Naive thymus-derived CD4-positive, alpha-beta T cell (primary cell): ENCODE results near the gene MANEAL. TPM values are rescaled to one million over a fixed set of nuclear protein-coding genes. Genes with fewer than 3 reads are reported as not detected.

Experiments used
- ATAC-seq: fragments of 150-1000 bp; cut with Tn5 transposase; 2 replicates; pipeline ENCODE4 v1.10.0; 2021; ENCODE audit warnings: mild to moderate bottlenecking, moderate library complexity
- CTCF ChIA-PET: fragments of 350-600 bp; sonication (Branson Sonifier 250); formaldehyde crosslinking; loops from one replicate; lab custom pipeline; 2021; ENCODE audit warnings: antibody characterized with exemption; lab: Charles Lee
- POLR2A ChIA-PET: fragments of 350-600 bp; sonication (Branson Sonifier 250); formaldehyde crosslinking; loops from one replicate; lab custom pipeline; 2021; ENCODE audit warnings: antibody characterized with exemption, inconsistent platforms; lab: Charles Lee
- DNase-seq, 9 donors: peaks; one replicate each; pipeline versions ENCODE4 v3.0.0 to v3.0.0-alpha.2; 2020 to 2022; ENCODE audit warnings: mixed read lengths in 1 of 9
- H3K27ac ChIP-seq: one replicate; pipeline ENCODE4 v1.7.0; 2013; ENCODE audit warnings: mild to moderate bottlenecking, low read depth, low read length, moderate library complexity
- H3K27me3 ChIP-seq, 2 donors: one replicate each; pipeline ENCODE4 v1.7.0; 2013; ENCODE audit warnings: low read length in 2 of 2, mild to moderate bottlenecking in 2 of 2, moderate library complexity in 2 of 2; ENCODE audit not compliant: control insufficient read depth in 2 of 2, insufficient read depth in 2 of 2
- H3K36me3 ChIP-seq, 3 experiments: 1 replicate in 2 of 3; 2 replicates in 1 of 3; pipeline ENCODE4 v1.7.0; 2013; ENCODE audit warnings: low read length in 3 of 3, mild to moderate bottlenecking in 3 of 3, moderate library complexity in 1 of 3; ENCODE audit not compliant: insufficient read depth in 3 of 3, control insufficient read depth in 2 of 3
- H3K4me1 ChIP-seq, 2 donors: one replicate each; pipeline ENCODE4 v1.7.0; 2013; ENCODE audit warnings: low read length in 2 of 2, mild to moderate bottlenecking in 2 of 2, moderate library complexity in 1 of 2; ENCODE audit not compliant: control insufficient read depth in 2 of 2, insufficient read depth in 2 of 2
- H3K4me3 ChIP-seq: 2 replicates; pipeline ENCODE4 v1.7.0; 2013; ENCODE audit warnings: mild to moderate bottlenecking, low read length
- H3K9me3 ChIP-seq, 3 experiments: 1 replicate in 2 of 3; 2 replicates in 1 of 3; pipeline ENCODE4 v1.7.0; 2013; ENCODE audit warnings: low read length in 3 of 3; ENCODE audit not compliant: control insufficient read depth in 2 of 3
- H3K27ac Mint-ChIP-seq, 9 donors: one replicate each; pipeline ENCODE4 v1.8.0; 2020 to 2022; ENCODE audit warnings: mixed read lengths in 9 of 9, mild to moderate bottlenecking in 8 of 9, moderate library complexity in 5 of 9, inconsistent platforms in 2 of 9
- H3K27me3 Mint-ChIP-seq, 5 donors: one replicate each; pipeline ENCODE4 v1.8.0; 2021 to 2022; ENCODE audit warnings: mixed read lengths in 5 of 5, mild to moderate bottlenecking in 1 of 5
- H3K36me3 Mint-ChIP-seq, 5 donors: one replicate each; pipeline ENCODE4 v1.8.0; 2020 to 2022; ENCODE audit warnings: mixed read lengths in 5 of 5, mild to moderate bottlenecking in 3 of 5, inconsistent platforms in 1 of 5
- H3K4me1 Mint-ChIP-seq, 7 donors: one replicate each; pipeline ENCODE4 v1.8.0; 2020 to 2022; ENCODE audit warnings: mixed read lengths in 7 of 7, mild to moderate bottlenecking in 3 of 7, inconsistent platforms in 1 of 7
- H3K4me3 Mint-ChIP-seq, 10 donors: one replicate each; pipeline ENCODE4 v1.8.0; 2020 to 2022; ENCODE audit warnings: mild to moderate bottlenecking in 10 of 10, mixed read lengths in 10 of 10, moderate library complexity in 6 of 10, inconsistent platforms in 2 of 10
- H3K9me3 Mint-ChIP-seq, 11 donors: one replicate each; pipeline ENCODE4 v1.8.0; 2020 to 2022; ENCODE audit warnings: mixed read lengths in 11 of 11, mild to moderate bottlenecking in 4 of 11, inconsistent platforms in 1 of 11, moderate library complexity in 1 of 11
- intact Hi-C, 2 donors: fragments of 100-400 bp; cut with micrococcal nuclease; formaldehyde crosslinking; loops; one replicate each; pipeline ENCODE4 v1.15.1; 2023
- polyA plus RNA-seq, 2 donors: library from polyadenylated mRNA; unstranded; fragments of 300-500 nt; fragmentation: Illumina TruSeq; gene quantifications; one replicate each; pipeline ENCODE4 v1.2.3, GENCODE V29; 2021
- total RNA-seq, 6 experiments: library from RNA in 5 of 6; stranded (reverse) in 5 of 6; gene quantifications; 1 replicate in 5 of 6; 2 replicates in 1 of 6; pipeline ENCODE4 v1.2.3 and lab custom pipeline; 2021 to 2026

Gene MANEAL
- total and polyA plus RNA-seq, 7 experiments from 2014 or later, result 0.48 to 2.1 (median 1.1) TPM

DNA sequence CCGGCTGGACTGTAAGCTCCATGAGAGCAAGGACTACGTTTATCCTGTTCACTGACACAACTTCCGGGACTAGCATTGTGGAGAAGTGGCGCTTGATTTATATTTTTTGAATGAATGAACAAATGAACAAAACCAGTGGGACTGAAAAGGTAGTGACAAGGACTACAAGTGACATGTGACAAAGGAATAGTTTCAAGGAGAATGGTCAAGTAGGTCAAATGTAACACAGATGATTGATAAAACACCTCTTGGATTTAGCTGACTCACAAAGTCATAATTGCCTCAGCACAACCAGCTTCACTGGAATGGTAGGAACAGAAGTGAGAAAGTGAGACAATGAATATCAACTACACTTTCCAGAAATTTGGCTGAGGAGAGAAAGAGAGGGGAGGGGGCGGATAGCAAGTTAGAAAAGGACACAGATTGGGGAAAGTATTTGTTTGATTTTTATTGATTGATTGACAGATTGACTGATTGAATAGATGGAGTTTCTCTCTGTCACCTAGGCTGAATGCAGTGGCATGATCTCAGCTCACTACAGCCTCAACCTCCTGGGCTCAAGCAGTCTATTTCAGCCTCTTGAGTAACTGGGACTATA lies 51.5 kb downstream of the MANEAL start:
- no peak for ATAC-seq
- intact Hi-C loops, result no loop called here
- Histone ChIP-seq H3K27ac (no peak overlapping the region), H3K36me3 (peaks cover 0 to 19% (median 0%) of the 10 kb centered on the region in 3 experiments), H3K27me3 (no peaks in the 10 kb centered on the region), H3K4me1 (peaks cover 4 to 17% of the 10 kb centered on the region in 2 donors), H3K9me3 (no peaks in the 10 kb centered on the region), H3K4me3 (no peak overlapping the region)
- H3K27ac Mint-ChIP-seq, result peak overlapping the region in 5 of 9 donors; percentile 6 to 39 (median 17)
- ChIA-PET POLR2A (no interaction called here), CTCF (no interaction called here)
- H3K9me3 Mint-ChIP-seq, result no peaks in the 10 kb centered on the region
- no peaks in the 10 kb centered on the region for H3K27me3 Mint-ChIP-seq
- no peak for DNase-seq
- peaks cover 31 to 60% (median 46%) of the 10 kb centered on the region in 7 donors for H3K4me1 Mint-ChIP-seq
- peak overlapping the region in 2 of 10 donors; percentile 10 to 32 for H3K4me3 Mint-ChIP-seq
- peaks cover 0 to 14% (median 9%) of the 10 kb centered on the region in 5 donors for H3K36me3 Mint-ChIP-seq

DNA sequence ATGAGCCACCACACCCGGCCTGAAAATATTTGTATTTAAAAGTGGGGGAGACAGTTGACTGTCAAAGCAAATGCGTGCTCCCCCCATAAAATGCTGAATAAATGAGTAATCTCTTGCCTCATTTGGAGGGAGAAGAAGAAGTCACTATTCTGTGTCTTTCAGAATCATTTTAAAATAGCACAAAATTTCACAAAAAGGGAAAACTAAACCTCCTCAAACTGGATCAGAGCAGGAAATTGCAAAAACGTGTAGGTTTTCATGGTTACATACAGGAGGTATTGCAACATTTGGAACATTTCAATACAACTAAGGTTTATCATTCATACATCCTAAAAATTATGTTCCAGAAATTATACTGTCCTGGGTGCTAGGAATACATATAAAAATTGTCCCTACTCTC lies 52.1 kb downstream of the MANEAL start:
- Histone ChIP-seq H3K27me3 (no peaks in the 10 kb centered on the region), H3K27ac (no peak overlapping the region), H3K4me1 (peaks cover 4 to 19% of the 10 kb centered on the region in 2 donors), H3K9me3 (no peaks in the 10 kb centered on the region), H3K36me3 (peaks cover 0 to 14% (median 0%) of the 10 kb centered on the region in 3 experiments), H3K4me3 (no peak overlapping the region)
- H3K27me3 Mint-ChIP-seq, result no peaks in the 10 kb centered on the region
- intact Hi-C loops, result no loop called here
- ChIA-PET CTCF (no interaction called here), POLR2A (no interaction called here)
- H3K9me3 Mint-ChIP-seq, result no peaks in the 10 kb centered on the region
- H3K4me1 Mint-ChIP-seq, result peaks cover 31 to 60% (median 46%) of the 10 kb centered on the region in 7 donors
- peaks cover 0 to 14% (median 9%) of the 10 kb centered on the region in 5 donors for H3K36me3 Mint-ChIP-seq
- ATAC-seq (peak; percentile 29), DNase-seq (no peak)
- H3K4me3 Mint-ChIP-seq, result peak overlapping the region in 2 of 10 donors; percentile 63 to 68
- H3K27ac Mint-ChIP-seq, result peak overlapping the region in 2 of 9 donors; percentile 2 to 9

DNA sequence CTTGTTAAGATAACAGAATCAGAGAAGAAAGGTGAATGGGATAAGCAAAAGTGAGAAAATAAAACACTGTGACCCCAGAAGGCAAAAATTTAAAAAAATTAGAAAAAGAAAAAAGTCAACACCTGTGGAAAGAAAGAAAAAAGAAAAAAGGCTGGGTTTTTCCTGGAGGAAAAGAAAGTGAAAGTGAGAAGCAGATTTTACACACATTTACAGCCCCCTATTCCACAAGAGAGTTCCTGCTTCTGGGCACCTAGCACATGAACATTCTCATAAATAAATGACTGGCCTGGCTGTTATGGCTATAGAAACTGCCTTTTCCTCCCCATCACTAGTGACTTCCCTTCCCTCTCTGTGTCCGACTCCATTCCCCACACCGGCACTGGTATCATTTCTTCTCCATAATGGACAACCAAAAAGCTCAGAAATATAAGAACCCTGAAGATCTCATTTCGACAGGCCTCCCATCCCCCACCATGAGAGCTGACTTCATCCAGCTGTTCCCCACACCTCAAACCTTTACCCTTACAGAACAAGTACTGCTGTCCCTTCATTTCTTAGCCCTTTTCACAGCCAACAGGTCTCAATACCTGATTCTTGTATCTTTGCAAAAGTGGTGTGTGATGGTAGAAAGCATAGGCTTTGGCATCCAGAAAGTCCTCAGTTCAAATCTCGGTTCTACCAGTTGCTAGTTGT lies 53.1 kb downstream of the MANEAL start:
- no peak overlapping the region for H3K4me3 ChIP-seq
- ChIA-PET CTCF (interaction anchor here (0.6 kb wide), 1 partner anchor 107 kb away, joined by 4 read pairs; no protein-coding TSS in a partner anchor), POLR2A (interaction anchor here (0.6 kb wide), 1 partner anchor 81 kb away, joined by 3 read pairs; no protein-coding TSS in a partner anchor)
- no peak for DNase-seq
- H3K4me1 ChIP-seq, result peaks cover 14 to 29% of the 10 kb centered on the region in 2 donors
- peaks cover 31 to 60% (median 44%) of the 10 kb centered on the region in 7 donors for H3K4me1 Mint-ChIP-seq
- intact Hi-C loops, result no loop called here
- peaks cover 0 to 14% (median 9%) of the 10 kb centered on the region in 5 donors for H3K36me3 Mint-ChIP-seq
- no peaks in the 10 kb centered on the region for H3K9me3 ChIP-seq
- H3K27me3 Mint-ChIP-seq, result no peaks in the 10 kb centered on the region
- H3K4me3 Mint-ChIP-seq, result peak overlapping the region; percentile 14 to 74 (median 61)
- no peak for ATAC-seq
- peaks cover 0 to 5% (median 0%) of the 10 kb centered on the region in 3 experiments for H3K36me3 ChIP-seq
- no peaks in the 10 kb centered on the region for H3K9me3 Mint-ChIP-seq
- peak overlapping the region; percentile 16 for H3K27ac ChIP-seq
- peak overlapping the region; percentile 15 to 90 (median 33) for H3K27ac Mint-ChIP-seq
- H3K27me3 ChIP-seq, result no peaks in the 10 kb centered on the region

DNA sequence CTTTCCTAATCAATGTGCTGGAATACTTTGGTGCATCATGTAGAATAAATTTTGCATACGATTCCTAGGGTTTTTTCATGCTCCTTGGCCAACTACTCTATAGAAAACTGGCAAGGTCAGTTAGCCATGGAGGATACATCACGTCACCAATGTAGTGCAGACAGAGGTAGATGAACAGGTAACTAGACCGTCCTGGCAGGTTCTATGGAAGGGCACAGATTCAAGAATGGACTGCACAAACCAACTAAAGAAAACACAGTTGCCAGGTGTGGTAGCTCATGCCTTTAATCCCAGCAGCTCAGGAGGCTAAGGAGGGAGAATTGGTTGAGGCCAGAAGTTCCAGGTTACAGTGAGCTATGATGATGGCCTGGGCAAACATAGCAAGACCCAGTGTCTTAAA lies 55.8 kb downstream of the MANEAL start:
- H3K4me3 Mint-ChIP-seq, result peak overlapping the region in 1 of 10 donors; percentile 27
- POLR2A ChIA-PET, result interaction anchor here (0.7 to 1.1 kb wide), 3 partner anchors 8 to 23 kb away, joined by 3 to 5 read pairs (median 4); partner anchors contain the start of gene MTF1
- no peaks in the 10 kb centered on the region for H3K9me3 Mint-ChIP-seq
- Histone ChIP-seq H3K36me3 (peaks cover 0 to 5% (median 0%) of the 10 kb centered on the region in 3 experiments), H3K9me3 (no peaks in the 10 kb centered on the region), H3K4me3 (no peak overlapping the region), H3K27me3 (no peaks in the 10 kb centered on the region), H3K4me1 (peaks cover 20 to 32% of the 10 kb centered on the region in 2 donors), H3K27ac (no peak overlapping the region)
- intact Hi-C loops, result no loop called here
- peaks cover 0 to 20% (median 9%) of the 10 kb centered on the region in 5 donors for H3K36me3 Mint-ChIP-seq
- H3K27me3 Mint-ChIP-seq, result no peaks in the 10 kb centered on the region
- ATAC-seq (no peak), DNase-seq (no peak)
- CTCF ChIA-PET, result interaction anchor here (0.6 kb wide), 1 partner anchor 1919 kb away, joined by 3 read pairs; no protein-coding TSS in a partner anchor
- H3K27ac Mint-ChIP-seq, result peak overlapping the region in 1 of 9 donors; percentile 48
- peaks cover 33 to 65% (median 52%) of the 10 kb centered on the region in 7 donors for H3K4me1 Mint-ChIP-seq

DNA sequence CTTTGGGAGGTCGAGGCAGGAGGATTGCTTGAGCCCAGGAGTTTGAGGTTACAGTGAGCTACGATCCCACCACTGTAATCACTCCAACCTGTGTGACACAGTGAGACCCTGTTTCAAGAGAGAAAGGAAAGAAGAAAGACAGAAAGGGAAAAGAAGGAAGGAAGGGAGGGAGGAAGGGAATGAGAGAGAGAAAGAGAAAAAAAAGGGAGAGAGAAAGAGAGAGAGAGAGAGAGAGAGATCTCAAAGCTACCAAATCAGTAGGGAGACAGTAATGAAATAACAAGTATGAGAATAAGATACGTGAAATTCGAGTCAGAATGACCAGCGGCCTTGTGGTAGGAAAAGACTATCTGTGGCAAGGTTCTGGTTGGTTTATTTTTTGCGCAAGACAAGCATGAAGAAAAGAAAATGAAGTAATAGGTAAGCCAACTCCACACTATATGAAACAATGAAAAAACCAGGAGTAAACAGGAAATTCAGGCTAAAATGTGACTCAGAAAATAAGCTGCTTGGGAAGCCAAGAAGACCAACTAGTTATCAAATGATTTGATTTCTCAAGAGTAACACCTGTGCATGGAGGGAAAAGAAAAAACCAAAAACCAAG lies 56.8 kb downstream of the MANEAL start:
- Histone ChIP-seq H3K27me3 (no peaks in the 10 kb centered on the region), H3K27ac (no peak overlapping the region), H3K4me3 (no peak overlapping the region), H3K9me3 (no peaks in the 10 kb centered on the region), H3K4me1 (peaks cover 20 to 32% of the 10 kb centered on the region in 2 donors), H3K36me3 (peaks cover 0 to 3% (median 0%) of the 10 kb centered on the region in 3 experiments)
- Mint-ChIP-seq H3K27me3 (no peaks in the 10 kb centered on the region), H3K27ac (no peak overlapping the region), H3K36me3 (peaks cover 0 to 23% (median 13%) of the 10 kb centered on the region in 5 donors), H3K4me1 (peaks cover 34 to 68% (median 61%) of the 10 kb centered on the region in 7 donors), H3K4me3 (no peak overlapping the region), H3K9me3 (no peaks in the 10 kb centered on the region)
- ChIA-PET CTCF (interaction anchor here (1.1 to 1.5 kb wide), 2 partner anchors 10 to 33 kb away, joined by 4 to 9 read pairs; partner anchors contain the start of gene MTF1), POLR2A (interaction anchor here (0.6 to 1.1 kb wide), 4 partner anchors 9 to 211 kb away, joined by 3 to 6 read pairs (median 4); partner anchors contain the start of gene MTF1)
- no peak for DNase-seq
- ATAC-seq, result no peak
- intact Hi-C loops, result no loop called here
